Parathyroid adenoma (tissue), 2 donors: Measurements from ENCODE around the gene APBB2.

ENCODE experiments used
- H2AFZ ChIP-seq: fragments of 300-600 bp; sonication (generic); one replicate; pipeline ENCODE4 v1.7.0; 2017; ENCODE audit warnings: antibody characterized with exemption, mild to moderate bottlenecking
- H3K27ac ChIP-seq: fragments of 300-600 bp; sonication (generic); one replicate; pipeline ENCODE4 v1.7.0; 2017
- H3K27me3 ChIP-seq: fragments of 300-600 bp; sonication (generic); one replicate; pipeline ENCODE4 v1.7.0; 2017; ENCODE audit warnings: low read length; ENCODE audit not compliant: control insufficient read depth, insufficient read depth
- H3K36me3 ChIP-seq: fragments of 300-600 bp; sonication (generic); one replicate; pipeline ENCODE4 v1.7.0; 2017; ENCODE audit warnings: low read length; ENCODE audit not compliant: control insufficient read depth, insufficient read depth
- H3K4me1 ChIP-seq: fragments of 300-600 bp; sonication (generic); one replicate; pipeline ENCODE4 v1.7.0; 2017; ENCODE audit warnings: control low read depth
- H3K4me2 ChIP-seq: fragments of 300-600 bp; sonication (generic); one replicate; pipeline ENCODE4 v1.7.0; 2017; ENCODE audit warnings: low read length
- H3K4me3 ChIP-seq: fragments of 300-600 bp; sonication (generic); one replicate; pipeline ENCODE4 v1.7.0; 2017; ENCODE audit warnings: low read depth, low read length
- H3K79me2 ChIP-seq: fragments of 300-600 bp; sonication (generic); one replicate; pipeline ENCODE4 v1.7.0; 2017; ENCODE audit warnings: control low read depth
- H3K9ac ChIP-seq: fragments of 300-600 bp; sonication (generic); one replicate; pipeline ENCODE4 v1.7.0; 2017; ENCODE audit warnings: mild to moderate bottlenecking
- H3K9me3 ChIP-seq: fragments of 300-600 bp; sonication (generic); one replicate; pipeline ENCODE4 v1.7.0; 2017; ENCODE audit warnings: low read length; ENCODE audit not compliant: control insufficient read depth
- TF ChIP-seq, protein P1 (sequence below): fragments of 300-600 bp; sonication (generic); IDR thresholded peaks from one replicate; pipeline ENCODE4 v1.7.0; 2017; ENCODE audit warnings: antibody characterized with exemption, mild to moderate bottlenecking
- donor health status: primary hyperparathyroidism.

Gene APBB2

DNA sequence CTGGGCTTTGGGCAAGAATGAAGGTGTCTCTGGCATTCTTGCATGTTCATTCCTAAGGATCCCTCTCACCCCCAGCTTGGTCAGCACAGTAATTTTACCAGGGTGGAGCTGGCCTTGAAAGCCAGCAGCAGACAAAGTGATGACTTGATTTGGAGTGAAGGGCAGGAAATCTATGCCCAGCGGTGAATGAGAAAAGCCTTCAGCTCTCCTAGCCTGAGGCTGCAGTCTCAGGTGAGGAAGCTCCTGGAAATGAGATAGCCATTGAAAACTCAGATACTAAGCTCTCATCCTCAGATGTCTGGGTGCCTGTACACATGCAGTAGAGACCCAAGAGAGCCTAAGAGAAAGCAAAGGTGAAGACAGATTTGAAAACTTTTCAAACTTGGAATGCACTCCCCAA lies 31.6 kb upstream of the APBB2 start:
- Histone ChIP-seq H3K4me2 (no peak overlapping the region), H3K4me3 (no peak overlapping the region), H3K4me1 (no peaks in the 10 kb centered on the region), H3K9me3 (no peaks in the 10 kb centered on the region), H3K79me2 (no peaks in the 10 kb centered on the region), H2AFZ (no peak overlapping the region), H3K27ac (no peak overlapping the region), H3K36me3 (no peaks in the 10 kb centered on the region), H3K9ac (no peak overlapping the region), H3K27me3 (no peaks in the 10 kb centered on the region)
- TF ChIP-seq, protein P1, sequence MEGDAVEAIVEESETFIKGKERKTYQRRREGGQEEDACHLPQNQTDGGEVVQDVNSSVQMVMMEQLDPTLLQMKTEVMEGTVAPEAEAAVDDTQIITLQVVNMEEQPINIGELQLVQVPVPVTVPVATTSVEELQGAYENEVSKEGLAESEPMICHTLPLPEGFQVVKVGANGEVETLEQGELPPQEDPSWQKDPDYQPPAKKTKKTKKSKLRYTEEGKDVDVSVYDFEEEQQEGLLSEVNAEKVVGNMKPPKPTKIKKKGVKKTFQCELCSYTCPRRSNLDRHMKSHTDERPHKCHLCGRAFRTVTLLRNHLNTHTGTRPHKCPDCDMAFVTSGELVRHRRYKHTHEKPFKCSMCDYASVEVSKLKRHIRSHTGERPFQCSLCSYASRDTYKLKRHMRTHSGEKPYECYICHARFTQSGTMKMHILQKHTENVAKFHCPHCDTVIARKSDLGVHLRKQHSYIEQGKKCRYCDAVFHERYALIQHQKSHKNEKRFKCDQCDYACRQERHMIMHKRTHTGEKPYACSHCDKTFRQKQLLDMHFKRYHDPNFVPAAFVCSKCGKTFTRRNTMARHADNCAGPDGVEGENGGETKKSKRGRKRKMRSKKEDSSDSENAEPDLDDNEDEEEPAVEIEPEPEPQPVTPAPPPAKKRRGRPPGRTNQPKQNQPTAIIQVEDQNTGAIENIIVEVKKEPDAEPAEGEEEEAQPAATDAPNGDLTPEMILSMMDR: no peak

DNA sequence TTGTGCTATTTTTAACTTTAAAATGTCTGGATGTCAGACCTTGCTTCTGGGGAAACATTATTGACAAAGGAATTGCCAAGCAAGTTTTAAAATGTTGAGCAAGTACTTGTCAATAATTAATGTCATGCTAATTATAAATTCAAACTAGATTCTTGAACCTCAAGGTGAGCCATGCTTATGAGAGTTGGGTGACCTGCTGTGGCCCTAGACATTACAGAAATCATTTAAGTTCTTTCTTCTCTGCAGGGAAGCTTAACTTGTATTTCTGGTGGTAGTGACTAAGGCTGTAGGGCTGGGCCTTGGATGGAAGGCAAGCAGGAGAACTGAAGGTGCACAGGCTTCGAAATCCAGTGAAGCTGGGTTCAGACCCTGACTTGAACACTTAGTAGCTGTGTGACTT lies 27.6 kb upstream of the APBB2 start:
- TF ChIP-seq, protein P1: no peak
- Histone ChIP-seq H3K4me3 (no peak overlapping the region), H3K4me2 (no peak overlapping the region)

DNA sequence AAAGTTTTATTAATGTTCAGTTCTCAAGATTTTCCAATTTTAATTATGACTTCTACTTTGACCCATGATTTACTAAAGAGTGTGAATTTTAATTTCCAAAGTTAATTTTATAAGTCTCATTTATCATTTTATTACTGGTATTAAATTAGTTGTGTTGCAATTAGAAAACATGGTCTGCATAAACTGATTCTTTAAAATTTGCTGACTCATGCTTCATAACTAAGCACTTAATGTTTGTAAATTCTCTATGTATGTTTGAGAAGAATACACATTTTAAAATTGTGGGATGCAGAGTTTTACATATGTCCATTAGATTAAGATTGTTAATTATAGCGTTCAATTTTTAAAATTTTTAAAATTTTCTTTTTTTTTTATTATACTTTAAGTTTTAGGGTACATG lies 22.2 kb upstream of the APBB2 start:
- TF ChIP-seq, protein P1: no peak

More for the DNA sequence above, 27.6 kb upstream of the APBB2 start:
- no peaks in the 10 kb centered on the region for H3K79me2 ChIP-seq
- no peak overlapping the region for H2AFZ ChIP-seq
- H3K36me3 ChIP-seq: no peaks in the 10 kb centered on the region
- no peaks in the 10 kb centered on the region for H3K9me3 ChIP-seq
- H3K27ac ChIP-seq: no peak overlapping the region
- no peaks in the 10 kb centered on the region for H3K4me1 ChIP-seq
- H3K27me3 ChIP-seq: no peaks in the 10 kb centered on the region
- H3K9ac ChIP-seq: no peak overlapping the region

DNA sequence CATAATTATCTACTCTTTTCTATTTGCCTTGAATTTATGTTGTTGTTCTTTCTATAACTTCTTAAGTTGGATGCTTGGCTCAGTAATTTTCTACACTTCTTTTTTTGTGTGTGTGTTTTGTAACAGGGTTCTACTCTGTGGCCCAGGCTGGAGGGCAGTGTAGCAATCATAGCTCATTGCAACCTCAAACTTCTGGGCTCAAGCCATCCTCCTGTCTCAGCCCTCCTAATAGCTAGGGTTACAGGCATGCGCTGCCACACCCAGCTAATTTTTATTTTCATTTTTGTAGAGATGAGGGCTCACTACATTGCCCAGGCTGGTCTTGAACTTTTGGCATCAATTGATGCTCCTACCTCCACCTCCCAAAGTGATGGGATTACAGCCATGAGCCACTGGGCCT lies 21.7 kb upstream of the APBB2 start:
- H3K4me1 ChIP-seq: no peaks in the 10 kb centered on the region
- TF ChIP-seq, protein P1: no peak
- no peak overlapping the region for H3K4me2 ChIP-seq

More for the DNA sequence above, 22.2 kb upstream of the APBB2 start:
- no peak overlapping the region for H3K9ac ChIP-seq
- no peak overlapping the region for H3K4me3 ChIP-seq
- H3K27me3 ChIP-seq: no peaks in the 10 kb centered on the region
- H3K4me1 ChIP-seq: no peaks in the 10 kb centered on the region
- H3K79me2 ChIP-seq: no peaks in the 10 kb centered on the region
- no peaks in the 10 kb centered on the region for H3K36me3 ChIP-seq
- H3K9me3 ChIP-seq: no peaks in the 10 kb centered on the region
- no peak overlapping the region for H3K4me2 ChIP-seq
- no peak overlapping the region for H3K27ac ChIP-seq
- H2AFZ ChIP-seq: no peak overlapping the region

DNA sequence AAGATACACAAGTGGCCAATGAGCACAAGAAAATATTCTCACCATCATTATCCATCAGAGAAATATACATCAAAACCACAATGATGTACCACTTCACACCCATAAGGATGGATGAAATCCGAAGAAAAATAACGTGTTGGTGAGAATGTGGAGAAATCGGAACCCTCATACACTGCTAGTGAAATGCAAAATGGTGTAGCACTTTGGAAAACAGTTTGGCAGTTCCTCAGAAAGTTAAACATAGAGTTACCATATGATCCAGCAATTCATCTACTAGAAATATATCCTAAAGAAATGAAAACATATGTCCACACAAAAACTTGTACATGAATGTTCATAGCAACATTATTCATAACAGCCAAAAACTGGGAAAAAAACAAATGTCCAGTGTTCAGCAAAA lies 18.5 kb upstream of the APBB2 start:
- no peaks in the 10 kb centered on the region for H3K79me2 ChIP-seq
- H3K9ac ChIP-seq: no peak overlapping the region
- no peaks in the 10 kb centered on the region for H3K4me1 ChIP-seq
- H3K9me3 ChIP-seq: no peaks in the 10 kb centered on the region
- H3K4me2 ChIP-seq: no peak overlapping the region
- H2AFZ ChIP-seq: no peak overlapping the region
- H3K27ac ChIP-seq: no peak overlapping the region
- no peak overlapping the region for H3K4me3 ChIP-seq
- no peaks in the 10 kb centered on the region for H3K36me3 ChIP-seq
- TF ChIP-seq, protein P1: no peak
- no peaks in the 10 kb centered on the region for H3K27me3 ChIP-seq

More for the DNA sequence above, 21.7 kb upstream of the APBB2 start:
- Histone ChIP-seq H3K27me3 (no peaks in the 10 kb centered on the region), H3K4me3 (no peak overlapping the region), H3K79me2 (no peaks in the 10 kb centered on the region), H3K9me3 (no peaks in the 10 kb centered on the region), H3K27ac (no peak overlapping the region), H3K9ac (no peak overlapping the region), H3K36me3 (no peaks in the 10 kb centered on the region), H2AFZ (no peak overlapping the region)
